ENCODE measurements around the gene HS3ST4. TPM values are rescaled to one million over a fixed set of nuclear protein-coding genes. Genes with fewer than 3 reads are reported as not detected.
"Not testable (repeated sequence)": the region's sequence is repeated elsewhere in the genome, so short reads cannot be mapped to it uniquely, and the experiment has no call there.

Gene HS3ST4
- total RNA-seq, 1 donor from 2014 or later = not detected

- intact Hi-C loops (cut with micrococcal nuclease) = no loop called here
Measured at GRCh38 chr16:26091511-26091910, 399.8 kb downstream of the HS3ST4 start.

- intact Hi-C loops (cut with micrococcal nuclease) = not testable (repeated sequence)
Measured at GRCh38 chr16:26098206-26098605, 406.4 kb downstream of the HS3ST4 start.

- intact Hi-C loops (cut with micrococcal nuclease) = no loop called here
Measured at GRCh38 chr16:26102369-26102768, 410.6 kb downstream of the HS3ST4 start.

DNA sequence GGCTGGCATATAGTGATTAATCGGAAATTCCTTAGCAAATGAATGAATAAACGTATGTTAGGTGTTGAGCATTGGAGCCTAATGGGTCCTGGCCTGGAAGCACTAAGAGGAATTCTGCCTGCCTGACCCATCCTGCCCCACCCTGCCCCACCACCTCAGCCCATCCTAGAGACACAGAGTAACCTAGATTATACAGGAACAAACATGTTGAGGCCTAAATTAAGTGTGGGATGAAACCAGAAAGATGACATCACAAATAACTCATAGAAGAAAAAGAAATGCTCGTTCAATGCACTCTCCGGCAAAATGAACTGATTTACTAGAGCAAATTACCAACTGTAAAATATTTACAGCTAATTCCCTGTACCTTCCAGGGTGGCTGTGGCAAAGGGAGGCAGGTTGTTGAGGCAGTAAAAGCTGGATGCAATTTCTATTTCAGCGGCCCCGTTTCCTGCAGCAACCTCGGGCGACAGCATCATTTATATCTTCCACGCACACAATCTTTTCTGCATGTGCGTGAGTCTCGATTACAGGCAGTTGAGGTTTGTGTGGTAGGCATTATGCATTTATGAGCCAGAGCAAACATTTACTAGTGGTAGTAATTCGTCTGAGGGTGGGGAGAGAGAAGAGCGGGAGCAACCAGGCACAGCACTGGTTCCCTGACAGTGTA lies 417.2 kb downstream of the HS3ST4 start:
- intact Hi-C loops (cut with micrococcal nuclease) = no loop called here

GRCh38 chr16:26111900-26112299 lies 420.1 kb downstream of the HS3ST4 start:
- intact Hi-C loops (cut with micrococcal nuclease) = no loop called here

DNA sequence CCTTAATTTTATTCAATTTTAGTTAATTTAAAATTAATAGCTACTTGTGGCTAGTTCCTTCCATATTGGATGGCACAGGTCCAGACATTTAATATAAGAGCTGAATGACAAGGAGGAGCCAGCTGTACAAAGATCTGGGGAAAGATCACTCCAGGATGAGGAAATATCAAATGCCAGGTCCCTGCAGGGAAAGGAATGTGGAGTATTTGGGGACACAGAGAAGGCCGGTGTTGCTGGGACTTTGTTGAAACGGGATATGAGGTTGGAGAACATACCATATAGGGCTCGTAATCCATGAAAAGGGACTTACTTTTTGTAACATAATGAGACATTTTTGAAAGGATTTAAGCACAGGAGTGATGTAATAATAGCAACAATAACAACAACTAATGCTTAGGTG lies 426.8 kb downstream of the HS3ST4 start:
- intact Hi-C loops (cut with micrococcal nuclease) = no loop called here

GRCh38 chr16:26120729-26121128 lies 429.0 kb downstream of the HS3ST4 start:
- intact Hi-C loops (cut with micrococcal nuclease) = no loop called here

- intact Hi-C loops (cut with micrococcal nuclease) = no loop called here
Measured at GRCh38 chr16:26128296-26128695, 436.5 kb downstream of the HS3ST4 start.

DNA sequence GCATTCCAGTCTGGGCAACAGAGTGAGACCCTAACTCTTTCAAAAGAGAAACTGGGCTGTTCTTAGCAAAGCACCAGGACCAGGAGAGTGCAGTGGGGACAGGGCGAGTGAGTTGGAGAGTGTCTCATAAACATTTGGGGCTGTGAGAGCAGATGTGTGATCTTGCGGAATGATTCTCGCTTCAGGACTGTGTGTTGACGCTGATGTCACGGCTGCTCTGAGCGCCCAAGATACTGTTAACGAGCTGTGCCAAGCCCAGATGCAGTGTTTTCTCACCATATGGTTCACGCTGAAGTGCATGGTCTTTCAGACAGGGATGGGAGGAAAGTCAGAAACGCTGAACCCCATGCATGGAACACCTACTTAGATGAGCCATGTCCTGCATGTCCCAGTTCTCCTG lies 438.2 kb downstream of the HS3ST4 start:
- intact Hi-C loops (cut with micrococcal nuclease) = no loop called here

DNA sequence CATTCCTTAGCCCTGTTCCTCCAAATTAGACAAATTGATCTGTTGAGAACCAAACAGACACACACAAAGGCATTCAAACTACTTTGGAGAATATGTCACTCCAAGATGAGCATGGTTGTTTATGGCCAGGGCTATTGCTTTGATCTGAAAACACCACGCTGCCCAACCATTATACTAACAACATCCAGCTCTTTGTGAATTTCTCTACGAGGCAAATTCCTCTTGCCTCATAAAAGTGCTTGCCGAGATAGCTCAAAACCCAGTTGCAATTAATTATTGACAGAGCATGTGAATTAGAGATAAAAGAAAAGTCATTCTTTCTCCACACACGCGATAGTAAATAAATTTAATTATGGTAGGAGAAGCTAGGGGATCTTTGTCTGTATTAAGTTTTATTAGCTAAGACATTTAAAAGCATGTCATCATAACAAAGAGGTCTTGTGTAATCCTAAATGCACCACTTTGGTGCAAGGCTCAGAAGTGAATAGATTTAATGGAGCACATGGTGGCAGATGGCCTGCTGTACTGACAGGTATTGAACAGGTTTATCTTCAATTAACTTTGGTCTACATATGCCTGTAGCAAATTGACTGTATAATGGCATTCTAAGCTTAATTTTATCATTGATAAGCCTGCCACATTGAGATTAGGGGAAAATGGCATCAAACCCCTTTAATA lies 441.8 kb downstream of the HS3ST4 start:
- intact Hi-C loops (cut with micrococcal nuclease) = no loop called here

GRCh38 chr16:26134588-26134987 lies 442.8 kb downstream of the HS3ST4 start:
- intact Hi-C loops (cut with micrococcal nuclease) = no loop called here

DNA sequence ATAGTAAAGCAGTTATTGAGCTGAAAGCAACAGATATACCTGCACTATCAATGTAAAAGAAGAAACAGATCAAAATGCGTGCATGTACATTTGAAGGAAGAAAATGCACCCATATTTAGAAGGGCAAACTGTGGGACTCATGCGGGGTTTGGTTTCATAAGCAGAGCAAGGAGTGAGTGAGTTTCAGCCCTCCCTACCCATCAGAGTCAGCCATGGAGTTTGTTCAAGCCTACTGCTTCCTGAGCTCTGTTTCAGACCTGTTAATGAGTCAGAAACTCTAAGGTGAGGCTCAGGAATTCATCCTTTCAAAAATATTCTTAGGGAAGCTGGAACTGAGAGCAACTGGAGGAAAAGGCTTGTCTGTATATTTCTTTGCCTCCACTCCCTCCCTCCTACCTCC lies 446.2 kb downstream of the HS3ST4 start:
- intact Hi-C loops (cut with micrococcal nuclease) = no loop called here

DNA sequence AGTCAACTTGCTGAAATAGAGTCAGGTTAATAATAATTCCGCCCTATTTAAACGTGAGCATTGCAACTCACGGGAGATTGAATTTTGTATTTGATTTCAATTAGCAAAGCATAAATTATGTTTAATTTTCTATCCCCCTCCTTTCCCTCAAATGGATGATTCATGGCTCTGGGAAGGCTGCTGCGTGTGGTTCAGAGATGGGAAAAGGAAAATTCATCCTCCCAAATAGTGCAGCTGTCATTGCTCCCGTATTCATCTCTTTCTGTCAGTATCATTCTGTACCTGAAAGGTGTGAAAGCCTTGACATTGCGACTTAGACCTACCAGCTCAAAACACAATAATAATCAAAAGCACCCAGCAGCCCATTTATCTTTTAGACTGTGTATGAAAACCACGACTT lies 447.3 kb downstream of the HS3ST4 start:
- intact Hi-C loops (cut with micrococcal nuclease) = no loop called here

DNA sequence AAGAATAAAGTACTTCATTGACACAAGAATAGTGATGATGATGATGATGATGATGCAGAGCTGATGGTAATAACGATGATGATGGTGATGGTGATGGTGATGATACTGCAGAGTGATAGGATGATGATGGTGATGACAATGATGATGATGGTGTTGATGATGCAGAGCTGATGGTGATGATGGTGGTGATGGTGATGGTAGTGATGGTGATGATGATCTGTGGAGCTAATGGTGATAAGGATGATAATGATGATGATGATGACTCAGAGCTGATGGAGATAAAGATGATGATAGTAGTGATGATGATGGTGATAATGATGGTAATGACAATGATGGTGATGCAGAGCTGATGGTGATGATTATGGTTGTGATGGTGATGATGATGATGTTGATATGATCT lies 448.1 kb downstream of the HS3ST4 start:
- intact Hi-C loops (cut with micrococcal nuclease) = no loop called here

DNA sequence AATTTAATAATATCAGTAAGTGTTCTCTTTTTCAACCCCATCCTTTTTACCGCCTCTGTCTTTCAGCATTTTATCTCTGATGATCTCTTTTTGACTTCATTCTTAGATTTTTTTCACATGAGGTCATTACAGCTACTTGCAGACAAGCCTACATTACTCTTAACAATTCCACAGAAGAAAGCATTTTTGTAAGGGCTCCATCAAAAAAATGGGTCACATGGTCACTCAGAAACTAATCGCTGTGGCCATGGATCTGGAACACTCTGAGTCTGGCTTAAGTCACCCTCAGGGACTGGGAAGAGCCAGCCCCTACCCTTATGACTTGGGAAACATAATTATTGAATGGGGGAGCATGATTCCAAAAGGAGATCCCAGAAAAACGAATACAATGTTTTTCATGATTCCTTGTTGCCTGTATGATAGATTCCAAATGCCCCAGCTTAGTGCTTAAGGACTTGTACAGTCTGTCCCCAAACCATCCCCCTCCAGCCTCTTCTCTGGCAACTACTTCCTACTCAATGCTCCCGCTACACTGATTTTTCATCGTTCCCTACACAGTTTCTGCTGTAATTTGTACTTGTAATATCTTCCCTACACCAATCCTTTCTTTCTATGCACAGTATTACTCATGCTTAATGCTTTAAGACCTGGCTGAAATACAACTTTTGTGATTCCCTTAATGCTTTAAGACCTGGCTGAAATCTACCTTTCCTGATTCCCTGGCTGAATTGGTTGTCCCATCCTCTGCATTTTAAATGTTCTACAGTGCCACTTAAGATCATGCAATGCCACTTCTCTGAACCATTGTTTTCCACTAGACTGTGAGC lies 457.8 kb downstream of the HS3ST4 start:
- intact Hi-C loops (cut with micrococcal nuclease) = no loop called here

GRCh38 chr16:26155221-26155620 lies 463.5 kb downstream of the HS3ST4 start:
- intact Hi-C loops (cut with micrococcal nuclease) = no loop called here

DNA sequence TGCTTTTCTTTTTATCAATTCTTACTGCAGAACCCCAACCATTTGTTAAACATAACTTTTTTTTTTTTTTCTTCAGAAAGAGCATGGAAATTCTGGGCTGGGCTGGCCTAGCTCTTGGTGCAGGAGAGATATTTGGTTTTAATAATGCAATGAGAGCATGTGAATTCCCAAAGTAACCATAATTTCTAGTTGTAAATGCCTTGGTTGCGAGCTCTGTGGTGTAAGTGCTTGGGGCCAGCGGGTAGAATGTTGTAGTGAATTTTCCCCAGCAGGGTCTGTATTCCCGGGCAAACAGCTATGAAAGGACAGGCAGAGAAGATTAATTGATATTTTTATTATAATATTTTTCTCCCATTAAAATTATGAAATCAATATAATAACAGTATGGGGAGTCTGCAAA lies 465.6 kb downstream of the HS3ST4 start:
- intact Hi-C loops (cut with micrococcal nuclease) = no loop called here

DNA sequence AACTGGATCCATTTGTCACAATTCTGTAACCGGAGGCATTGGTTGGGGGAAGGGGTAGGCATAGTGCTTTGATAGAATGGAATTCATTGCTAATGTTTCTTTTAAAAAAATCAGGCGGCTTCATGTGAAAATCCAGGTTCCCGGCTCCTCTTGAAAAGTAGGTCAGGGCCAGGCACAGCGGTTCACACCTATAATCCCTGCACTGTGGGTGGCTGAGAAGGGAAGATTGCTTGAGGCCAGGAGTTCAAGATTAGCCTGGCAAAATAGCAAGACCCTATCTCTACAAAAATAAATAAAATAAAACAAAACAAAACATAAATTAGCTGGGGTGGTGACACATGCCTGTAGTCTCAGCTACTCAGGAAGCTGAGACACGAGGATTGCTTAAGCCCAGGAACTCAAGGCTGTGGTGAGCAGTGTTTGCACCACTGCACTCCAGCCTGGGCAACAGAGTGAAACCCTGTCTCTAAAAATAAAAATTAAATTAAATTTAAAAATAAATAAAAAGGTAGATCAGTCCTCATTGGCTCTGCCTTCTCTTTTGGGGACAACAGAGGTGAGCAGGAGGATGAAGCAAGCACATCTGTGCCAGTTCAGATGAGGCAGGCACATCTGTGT lies 466.5 kb downstream of the HS3ST4 start:
- intact Hi-C loops (cut with micrococcal nuclease) = no loop called here

DNA sequence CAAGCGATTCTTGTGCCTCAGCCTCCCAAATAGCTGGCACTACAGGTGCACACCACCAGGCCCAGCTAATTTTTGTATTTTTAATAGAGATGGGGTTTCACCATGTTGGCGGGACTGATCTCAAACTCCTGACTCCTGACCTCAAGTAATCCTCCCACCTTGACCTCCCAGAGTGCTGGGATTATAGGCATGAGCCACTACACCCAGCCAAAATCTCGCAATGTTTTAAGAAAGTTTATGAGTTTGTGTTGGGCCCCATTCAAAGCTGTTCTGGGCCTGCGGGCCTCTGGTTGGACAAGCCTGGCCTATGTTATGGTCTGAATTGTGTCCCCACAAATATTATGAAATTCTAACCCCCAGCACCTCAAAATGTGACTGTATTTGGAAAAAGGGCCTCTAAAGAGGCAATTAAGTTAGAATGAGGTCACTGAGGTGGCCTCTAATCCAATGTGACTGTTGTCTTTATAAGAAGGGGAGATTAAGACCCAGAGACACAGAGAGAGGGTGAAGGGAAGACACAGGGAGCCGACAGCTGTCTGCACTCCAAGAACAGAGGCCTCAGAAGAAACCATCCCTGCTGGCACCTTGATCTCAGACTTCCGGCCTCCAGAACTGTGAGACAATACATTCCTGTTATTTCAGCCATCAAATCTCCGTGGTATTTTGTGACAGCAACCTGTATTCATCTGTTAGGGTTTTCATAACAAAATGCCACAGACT lies 469.9 kb downstream of the HS3ST4 start:
- intact Hi-C loops (cut with micrococcal nuclease) = no loop called here

DNA sequence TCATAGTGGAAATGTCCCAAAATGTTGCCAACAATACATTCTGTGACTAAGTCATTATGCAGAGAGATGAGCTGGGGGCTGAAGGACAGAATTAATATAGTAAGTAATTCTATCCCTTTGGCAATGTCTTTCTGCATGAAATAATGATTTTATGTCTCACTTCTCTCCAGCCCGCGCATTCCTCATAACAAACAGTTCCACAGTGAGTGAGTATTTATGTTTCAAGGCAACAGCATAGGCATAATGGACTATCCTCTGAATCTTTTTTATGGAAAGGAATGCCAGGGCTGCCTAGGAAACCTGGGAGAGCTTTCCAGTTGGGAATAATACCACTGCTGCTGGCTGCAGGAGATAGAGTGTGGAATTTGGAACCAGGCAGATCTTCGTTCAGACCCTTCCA lies 477.7 kb downstream of the HS3ST4 start:
- intact Hi-C loops (cut with micrococcal nuclease) = no loop called here

- intact Hi-C loops (cut with micrococcal nuclease) = no loop called here
Measured at GRCh38 chr16:26175944-26176343, 484.2 kb downstream of the HS3ST4 start.
